Muscle layer of duodenum (tissue), 2 donors: ENCODE results near the gene KARS1.

ENCODE experiments used
- H3K27ac ChIP-seq: one replicate; pipeline ENCODE4 v1.7.0; 2013; ENCODE audit warnings: mild to moderate bottlenecking, low read length
- H3K27me3 ChIP-seq: one replicate; pipeline ENCODE4 v1.7.0; 2013; ENCODE audit warnings: low read depth, mild to moderate bottlenecking, control low read depth, low read length
- H3K36me3 ChIP-seq, 2 donors: one replicate each; pipeline ENCODE4 v1.7.0; 2013; ENCODE audit warnings: low read length in 2 of 2, control low read depth in 1 of 2, mild to moderate bottlenecking in 1 of 2; ENCODE audit not compliant: insufficient read depth in 2 of 2, control insufficient read depth in 1 of 2
- H3K4me1 ChIP-seq, 2 donors: one replicate each; pipeline ENCODE4 v1.7.0; 2013; ENCODE audit warnings: low read length in 2 of 2, mild to moderate bottlenecking in 2 of 2, control low read depth in 1 of 2, moderate library complexity in 1 of 2; ENCODE audit not compliant: insufficient read depth in 2 of 2, control insufficient read depth in 1 of 2
- H3K4me3 ChIP-seq, 2 donors: one replicate each; pipeline ENCODE4 v1.7.0; 2013; ENCODE audit warnings: low read length in 2 of 2, low read depth in 1 of 2, mild to moderate bottlenecking in 1 of 2
- H3K9me3 ChIP-seq, 2 donors: one replicate each; pipeline ENCODE4 v1.7.0; 2013; ENCODE audit warnings: low read length in 2 of 2, control low read depth in 1 of 2, mild to moderate bottlenecking in 1 of 2; ENCODE audit not compliant: control insufficient read depth in 1 of 2
- donor health status: healthy.

KARS1 gene

GRCh38 chr16:75648265-75649076 is 1.0 kb upstream of the KARS1 start:
- H3K4me3 ChIP-seq, result peak overlapping the region; percentile 83 to 100
- H3K36me3 ChIP-seq, result peaks cover 0 to 28% of the 10 kb centered on the region in 2 donors
- H3K27me3 ChIP-seq, result no peaks in the 10 kb centered on the region
- peak overlapping the region; percentile 96 for H3K27ac ChIP-seq
- H3K4me1 ChIP-seq, result peaks cover 25 to 70% of the 10 kb centered on the region in 2 donors
- no peaks in the 10 kb centered on the region for H3K9me3 ChIP-seq

DNA sequence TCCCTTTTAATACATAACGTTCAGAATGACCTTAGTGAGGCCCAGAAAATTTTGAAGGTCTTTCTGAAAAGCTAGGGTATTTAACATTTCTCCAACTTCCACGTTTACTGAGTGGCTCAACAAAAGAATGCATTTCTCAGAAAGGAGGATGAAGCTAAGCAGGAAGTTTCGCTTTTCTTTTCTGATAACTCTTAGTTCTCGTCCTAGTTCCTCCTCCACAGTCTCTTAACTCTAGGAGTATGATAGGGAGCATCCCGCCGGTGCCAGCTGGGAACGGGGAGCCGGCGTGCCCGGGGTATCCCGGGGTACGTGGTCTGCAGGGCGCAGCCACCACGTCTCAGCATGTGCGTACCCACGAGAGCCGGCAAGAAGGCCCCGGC is 363 bp downstream of the KARS1 start:
- Histone ChIP-seq H3K27ac (peak overlapping the region; percentile 83), H3K27me3 (no peaks in the 10 kb centered on the region), H3K36me3 (peaks cover 6 to 39% of the 10 kb centered on the region in 2 donors), H3K4me3 (peak overlapping the region; percentile 83 to 100), H3K9me3 (no peaks in the 10 kb centered on the region), H3K4me1 (peaks cover 15 to 58% of the 10 kb centered on the region in 2 donors)

GRCh38 chr16:75644240-75645012 is 3.0 kb downstream of the KARS1 start:
- peaks cover 30 to 63% of the 10 kb centered on the region in 2 donors for H3K36me3 ChIP-seq
- H3K9me3 ChIP-seq, result no peaks in the 10 kb centered on the region
- no peak overlapping the region for H3K4me3 ChIP-seq
- H3K27ac ChIP-seq, result no peak overlapping the region
- H3K4me1 ChIP-seq, result peaks cover 0 to 32% of the 10 kb centered on the region in 2 donors
- no peaks in the 10 kb centered on the region for H3K27me3 ChIP-seq

DNA sequence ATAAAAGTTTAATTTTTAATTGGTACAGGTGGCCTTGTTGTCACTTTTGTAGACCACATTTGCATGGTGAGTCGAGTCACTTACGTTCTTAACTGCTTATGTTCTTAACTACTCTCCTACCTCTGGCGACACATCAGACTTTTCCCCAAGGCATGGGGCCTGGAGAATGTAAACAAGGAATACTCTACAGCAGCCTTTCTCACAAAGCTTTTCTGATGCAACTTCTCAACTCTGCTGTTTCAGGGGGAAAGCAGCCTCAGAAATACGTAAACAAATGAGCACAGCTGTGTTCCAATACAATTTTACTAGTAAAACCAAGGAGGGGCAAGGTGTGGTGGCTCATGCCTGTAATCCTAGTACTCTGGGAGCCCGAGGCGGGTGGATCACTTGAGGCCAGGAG is 6.9 kb downstream of the KARS1 start:
- no peak overlapping the region for H3K27ac ChIP-seq
- no peaks in the 10 kb centered on the region for H3K27me3 ChIP-seq
- H3K4me3 ChIP-seq, result no peak overlapping the region
- H3K9me3 ChIP-seq, result no peaks in the 10 kb centered on the region
- H3K36me3 ChIP-seq, result peaks cover 48 to 82% of the 10 kb centered on the region in 2 donors
- H3K4me1 ChIP-seq, result peaks cover 0 to 20% of the 10 kb centered on the region in 2 donors

- H3K36me3 ChIP-seq, result peaks cover 67 to 85% of the 10 kb centered on the region in 2 donors
Measured at GRCh38 chr16:75635036-75635435, 12.4 kb downstream of the KARS1 start.

DNA sequence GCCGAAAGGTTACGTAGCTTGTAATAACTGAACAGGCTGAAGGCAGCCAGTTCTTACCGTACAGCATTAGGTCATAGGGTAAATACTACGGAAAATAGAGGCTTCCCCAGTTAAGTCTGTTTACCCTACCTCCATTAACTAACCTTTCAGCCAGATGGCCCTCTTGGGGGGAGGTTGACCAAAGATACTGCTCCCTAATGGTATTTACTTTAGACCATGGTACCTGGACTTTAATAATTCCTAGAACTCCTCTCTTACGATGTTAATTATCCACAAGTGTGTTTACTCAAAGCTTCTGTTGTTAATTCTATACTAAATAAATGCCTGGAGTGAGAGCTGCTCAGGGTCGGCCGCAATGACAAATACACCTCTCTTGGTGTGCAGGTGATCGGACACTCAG is 14.6 kb downstream of the KARS1 start:
- Histone ChIP-seq H3K36me3 (peaks cover 79 to 95% of the 10 kb centered on the region in 2 donors), H3K27me3 (no peaks in the 10 kb centered on the region), H3K27ac (no peak overlapping the region), H3K4me3 (no peak overlapping the region), H3K4me1 (no peaks in the 10 kb centered on the region), H3K9me3 (no peaks in the 10 kb centered on the region)

More at GRCh38 chr16:75635036-75635435, 12.4 kb downstream of the KARS1 start:
- Histone ChIP-seq H3K27me3 (no peaks in the 10 kb centered on the region), H3K4me1 (no peaks in the 10 kb centered on the region), H3K9me3 (no peaks in the 10 kb centered on the region), H3K4me3 (no peak overlapping the region), H3K27ac (no peak overlapping the region)

DNA sequence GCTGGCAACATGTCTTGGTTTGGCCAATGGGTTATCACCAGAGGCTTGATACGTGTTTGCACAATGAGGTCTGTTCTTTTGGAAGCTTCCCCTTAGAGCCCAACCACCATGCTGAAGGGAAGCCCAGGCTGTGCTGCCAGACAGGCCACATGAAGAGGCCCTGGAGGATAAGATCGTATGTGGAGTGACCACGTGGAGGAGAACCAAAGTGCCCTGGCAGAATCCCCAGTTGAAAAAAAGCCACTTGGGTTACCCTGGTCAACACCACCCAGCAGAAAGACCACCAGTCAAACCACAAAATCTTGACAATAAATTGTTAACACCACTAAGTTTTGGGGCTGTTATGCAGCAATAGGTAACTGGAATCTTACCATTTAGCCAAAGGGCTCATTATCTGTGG is 17.4 kb downstream of the KARS1 start:
- no peaks in the 10 kb centered on the region for H3K9me3 ChIP-seq
- H3K4me1 ChIP-seq, result no peaks in the 10 kb centered on the region
- H3K27me3 ChIP-seq, result no peaks in the 10 kb centered on the region
- H3K36me3 ChIP-seq, result peaks cover 76 to 91% of the 10 kb centered on the region in 2 donors
- H3K4me3 ChIP-seq, result no peak overlapping the region
- no peak overlapping the region for H3K27ac ChIP-seq

DNA sequence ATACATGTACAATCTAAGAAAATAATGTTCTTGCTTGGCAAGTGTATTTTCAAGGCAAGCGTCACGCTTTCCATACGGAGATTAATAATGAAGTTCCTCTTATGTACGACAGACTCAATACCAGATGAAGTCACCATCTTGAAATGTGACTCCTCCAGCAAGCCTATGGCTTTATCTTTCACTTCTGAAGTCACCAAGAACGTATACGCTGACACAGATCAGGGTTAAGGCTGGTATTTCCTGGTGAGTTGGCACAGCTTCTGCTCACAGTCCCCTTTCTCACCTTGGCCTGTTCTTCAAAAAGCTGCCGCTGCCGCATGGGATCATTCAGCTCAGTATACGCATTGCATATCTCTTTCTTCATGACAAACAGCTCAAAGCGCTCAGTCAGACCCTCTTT is 18.3 kb downstream of the KARS1 start:
- Histone ChIP-seq H3K27me3 (no peaks in the 10 kb centered on the region), H3K36me3 (peaks cover 71 to 82% of the 10 kb centered on the region in 2 donors), H3K4me3 (no peak overlapping the region), H3K4me1 (no peaks in the 10 kb centered on the region), H3K9me3 (no peaks in the 10 kb centered on the region), H3K27ac (no peak overlapping the region)

- H3K27me3 ChIP-seq, result no peaks in the 10 kb centered on the region
- peaks cover 65 to 74% of the 10 kb centered on the region in 2 donors for H3K36me3 ChIP-seq
- no peak overlapping the region for H3K4me3 ChIP-seq
- H3K4me1 ChIP-seq, result no peaks in the 10 kb centered on the region
- H3K9me3 ChIP-seq, result no peaks in the 10 kb centered on the region
- H3K27ac ChIP-seq, result no peak overlapping the region
Measured at GRCh38 chr16:75628351-75628750, 19.1 kb downstream of the KARS1 start.

DNA sequence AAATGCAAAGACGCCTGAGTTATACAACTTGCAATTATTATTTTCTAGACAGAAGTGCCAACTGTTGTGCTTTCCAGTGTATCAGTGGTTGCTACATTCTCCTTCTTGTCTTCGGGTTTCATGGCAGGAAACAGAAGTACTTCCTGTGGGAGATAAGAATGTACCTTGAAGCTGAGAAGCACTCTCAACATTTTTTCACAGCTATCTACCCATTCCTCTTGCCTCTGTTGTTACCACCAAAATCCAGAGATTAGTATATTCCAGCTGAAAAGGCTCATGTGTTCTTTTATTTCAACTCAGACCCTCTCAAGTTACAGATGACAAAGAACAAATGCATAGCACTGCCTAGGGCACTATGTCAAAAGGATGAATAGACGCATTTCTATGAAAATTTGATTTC is 19.6 kb downstream of the KARS1 start:
- Histone ChIP-seq H3K36me3 (peaks cover 61 to 69% of the 10 kb centered on the region in 2 donors), H3K9me3 (no peaks in the 10 kb centered on the region), H3K4me1 (no peaks in the 10 kb centered on the region), H3K4me3 (no peak overlapping the region), H3K27ac (no peak overlapping the region), H3K27me3 (no peaks in the 10 kb centered on the region)

- Histone ChIP-seq H3K9me3 (no peaks in the 10 kb centered on the region), H3K27ac (no peak overlapping the region), H3K36me3 (peaks cover 53 to 60% of the 10 kb centered on the region in 2 donors), H3K4me3 (no peak overlapping the region), H3K27me3 (no peaks in the 10 kb centered on the region), H3K4me1 (peaks cover 5 to 7% of the 10 kb centered on the region in 2 donors)
Measured at GRCh38 chr16:75626806-75627205, 20.7 kb downstream of the KARS1 start.
